Stimulated activated naive B cell treated with anti-CD40 and anti-IgM and Interleukin-4, amounts not matched to agents 10 μg/mL and 1 μg/mL and 100 μg/mL, for 72 hours (primary cell): ENCODE data around the gene GID8.

Experiments used
- ATAC-seq, 2 donors: fragments of 150-1000 bp; cut with Tn5 transposase; replicated peaks; 2 replicates each; pipeline ENCODE4 v1.10.0; 2021; ENCODE audit warnings: moderate library complexity in 1 of 2
- DNase-seq: peaks from one replicate; pipeline ENCODE4 v3.0.0; 2021
- H3K27ac Mint-ChIP-seq: one replicate; pipeline ENCODE4 v1.8.0; 2022; ENCODE audit warnings: mild to moderate bottlenecking, mixed read lengths
- H3K27me3 Mint-ChIP-seq, 2 donors: one replicate each; pipeline ENCODE4 v1.8.0; 2022; ENCODE audit warnings: mixed read lengths in 2 of 2
- H3K36me3 Mint-ChIP-seq, 2 donors: one replicate each; pipeline ENCODE4 v1.8.0; 2022; ENCODE audit warnings: mixed read lengths in 2 of 2, mild to moderate bottlenecking in 1 of 2
- H3K4me1 Mint-ChIP-seq, 2 donors: one replicate each; pipeline ENCODE4 v1.8.0; 2022; ENCODE audit warnings: mixed read lengths in 2 of 2, mild to moderate bottlenecking in 1 of 2
- H3K4me3 Mint-ChIP-seq, 2 donors: one replicate each; pipeline ENCODE4 v1.8.0; 2022; ENCODE audit warnings: mild to moderate bottlenecking in 2 of 2, mixed read lengths in 2 of 2, moderate library complexity in 1 of 2
- H3K9me3 Mint-ChIP-seq, 2 donors: one replicate each; pipeline ENCODE4 v1.8.0; 2022; ENCODE audit warnings: mixed read lengths in 2 of 2, mild to moderate bottlenecking in 1 of 2

Gene GID8

DNA sequence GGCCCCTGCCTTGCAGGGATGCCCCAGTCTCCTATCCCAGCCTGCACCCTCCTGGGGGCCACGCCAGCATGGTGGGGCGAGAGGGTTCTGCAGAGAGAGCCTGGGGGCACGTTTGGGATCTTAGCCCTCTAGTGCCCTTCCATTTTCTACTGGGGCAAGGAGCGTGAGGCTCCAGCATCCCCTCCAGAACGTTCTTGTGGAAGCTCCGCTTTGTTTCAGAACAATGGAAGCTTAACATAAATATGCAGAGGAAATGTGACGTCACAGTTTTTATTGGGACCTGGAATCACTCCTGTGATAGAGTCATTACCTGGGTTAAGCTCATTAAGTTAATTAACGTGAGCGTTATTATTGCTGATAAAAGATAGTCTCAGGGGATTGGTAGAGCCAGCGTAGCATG lies 49.2 kb downstream of the GID8 start:
- Mint-ChIP-seq H3K27me3 (peaks cover 57 to 76% of the 10 kb centered on the region in 2 donors), H3K4me1 (peaks cover 14 to 31% of the 10 kb centered on the region in 2 donors), H3K4me3 (no peak overlapping the region), H3K36me3 (no peaks in the 10 kb centered on the region), H3K27ac (no peak overlapping the region), H3K9me3 (no peaks in the 10 kb centered on the region)
- DNase-seq (no peak), ATAC-seq (no peak)

DNA sequence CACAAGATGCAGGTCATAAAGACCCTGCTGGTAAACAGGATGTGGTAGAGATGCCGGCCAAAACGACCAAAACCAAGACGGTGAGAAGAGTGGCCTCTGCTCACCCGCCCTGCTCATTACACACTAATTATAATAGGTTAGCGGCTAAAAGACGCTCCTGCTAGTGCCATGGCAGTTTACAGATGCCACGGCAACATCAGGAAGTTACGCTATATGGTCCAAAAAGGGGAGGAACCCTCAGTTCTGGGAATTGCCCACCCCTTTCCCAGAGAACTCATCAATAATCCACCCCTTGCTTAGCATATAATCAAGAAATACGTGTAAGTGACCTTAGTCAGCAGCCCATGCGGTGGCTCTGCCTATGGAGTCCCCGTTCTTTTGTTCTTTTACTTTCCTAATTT lies 51.3 kb downstream of the GID8 start:
- Mint-ChIP-seq H3K27ac (no peak overlapping the region), H3K27me3 (peaks cover 45 to 72% of the 10 kb centered on the region in 2 donors)

DNA sequence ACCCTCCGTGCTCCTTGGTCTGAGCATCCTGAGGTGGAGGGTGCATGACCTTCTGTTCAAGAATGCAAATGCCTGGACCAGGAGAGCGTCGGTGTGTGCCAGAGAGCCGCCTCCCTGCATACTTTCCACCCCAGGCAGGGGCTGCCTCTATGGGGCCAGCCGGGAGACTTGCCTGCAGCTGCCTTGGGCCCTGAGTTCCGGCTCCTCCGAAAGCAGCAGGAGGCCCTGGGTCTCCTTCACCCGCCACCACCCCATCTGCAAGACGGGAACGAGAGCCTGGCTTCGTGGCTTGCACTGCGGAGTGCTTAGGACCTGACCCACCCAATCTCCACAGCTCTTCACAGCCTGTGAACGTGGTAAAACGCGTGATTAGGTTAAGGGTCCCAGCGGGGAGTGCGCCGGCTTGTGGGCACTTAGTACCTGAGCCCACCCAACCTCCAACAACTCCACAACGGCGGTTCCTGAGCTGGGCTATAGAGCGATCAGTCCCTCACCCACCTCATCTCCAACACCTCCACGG lies 52.4 kb downstream of the GID8 start:
- Mint-ChIP-seq H3K36me3 (no peaks in the 10 kb centered on the region), H3K4me1 (peaks cover 8 to 25% of the 10 kb centered on the region in 2 donors), H3K4me3 (no peak overlapping the region), H3K27me3 (peaks cover 49 to 72% of the 10 kb centered on the region in 2 donors), H3K9me3 (no peaks in the 10 kb centered on the region), H3K27ac (no peak overlapping the region)
- no peak for ATAC-seq
- no peak for DNase-seq

More for the DNA sequence above, 51.3 kb downstream of the GID8 start:
- ATAC-seq: peak; percentile 39 to 47
- no peaks in the 10 kb centered on the region for H3K9me3 Mint-ChIP-seq
- peaks cover 8 to 25% of the 10 kb centered on the region in 2 donors for H3K4me1 Mint-ChIP-seq
- no peaks in the 10 kb centered on the region for H3K36me3 Mint-ChIP-seq
- no peak for DNase-seq
- H3K4me3 Mint-ChIP-seq: peak overlapping the region; percentile 58 to 77

DNA sequence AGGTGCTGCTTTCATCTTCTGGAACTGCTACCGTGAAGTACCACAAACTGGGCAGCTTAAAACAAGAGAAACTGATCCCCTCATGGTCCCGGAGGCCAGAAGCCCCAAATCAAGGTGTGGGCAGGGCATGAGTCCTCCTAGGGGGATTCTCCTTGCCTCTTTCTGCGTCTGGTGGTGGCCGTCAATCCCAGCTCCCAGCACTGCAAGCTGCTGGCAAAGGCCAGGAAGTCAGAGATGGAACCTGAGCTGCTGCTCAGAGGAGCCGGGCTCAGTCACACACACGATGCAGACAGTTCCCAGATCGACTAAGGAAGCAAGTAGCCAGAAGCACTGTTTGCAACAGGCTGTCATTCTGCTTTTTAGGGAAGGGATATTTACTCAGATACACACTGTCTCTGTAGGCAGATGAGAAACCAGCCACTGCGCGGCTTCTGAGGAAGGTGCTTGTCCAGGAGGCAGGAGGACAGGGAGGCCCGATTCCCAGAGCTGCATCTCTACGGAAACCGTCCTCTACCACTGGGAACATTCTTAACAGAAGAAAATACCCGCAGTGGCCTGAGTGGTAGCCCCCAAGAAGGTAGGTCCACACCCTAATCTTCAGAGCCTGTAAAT lies 53.4 kb downstream of the GID8 start:
- Mint-ChIP-seq H3K27ac (no peak overlapping the region), H3K4me1 (peaks cover 5 to 20% of the 10 kb centered on the region in 2 donors), H3K27me3 (peaks cover 51 to 73% of the 10 kb centered on the region in 2 donors), H3K36me3 (no peaks in the 10 kb centered on the region), H3K4me3 (no peak overlapping the region), H3K9me3 (no peaks in the 10 kb centered on the region)
- DNase-seq (no peak), ATAC-seq (no peak)

DNA sequence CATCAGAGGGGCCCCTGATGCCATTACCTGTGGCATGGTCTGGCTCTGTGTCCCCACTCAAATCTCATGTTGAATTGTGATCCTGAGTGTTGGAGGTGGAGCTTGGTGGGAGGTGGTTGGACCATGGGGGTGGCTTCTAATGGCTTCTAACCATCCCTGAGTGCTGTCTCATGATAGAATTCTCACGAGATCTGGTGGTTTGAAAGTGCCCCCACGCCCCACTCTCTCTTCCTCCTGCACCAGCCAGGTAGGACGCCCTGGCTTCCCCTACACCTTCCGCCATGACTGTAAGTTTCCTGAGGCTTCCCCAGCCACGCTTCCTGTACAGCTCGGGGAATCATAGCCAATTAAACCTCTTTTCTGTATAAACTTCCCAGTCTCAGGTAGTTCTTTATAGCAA lies 53.9 kb downstream of the GID8 start:
- Mint-ChIP-seq H3K9me3 (no peaks in the 10 kb centered on the region), H3K4me1 (peaks cover 5 to 20% of the 10 kb centered on the region in 2 donors), H3K4me3 (no peak overlapping the region), H3K27me3 (peaks cover 53 to 75% of the 10 kb centered on the region in 2 donors), H3K27ac (no peak overlapping the region), H3K36me3 (no peaks in the 10 kb centered on the region)
- peak; percentile 39 to 57 for ATAC-seq
- DNase-seq: no peak

DNA sequence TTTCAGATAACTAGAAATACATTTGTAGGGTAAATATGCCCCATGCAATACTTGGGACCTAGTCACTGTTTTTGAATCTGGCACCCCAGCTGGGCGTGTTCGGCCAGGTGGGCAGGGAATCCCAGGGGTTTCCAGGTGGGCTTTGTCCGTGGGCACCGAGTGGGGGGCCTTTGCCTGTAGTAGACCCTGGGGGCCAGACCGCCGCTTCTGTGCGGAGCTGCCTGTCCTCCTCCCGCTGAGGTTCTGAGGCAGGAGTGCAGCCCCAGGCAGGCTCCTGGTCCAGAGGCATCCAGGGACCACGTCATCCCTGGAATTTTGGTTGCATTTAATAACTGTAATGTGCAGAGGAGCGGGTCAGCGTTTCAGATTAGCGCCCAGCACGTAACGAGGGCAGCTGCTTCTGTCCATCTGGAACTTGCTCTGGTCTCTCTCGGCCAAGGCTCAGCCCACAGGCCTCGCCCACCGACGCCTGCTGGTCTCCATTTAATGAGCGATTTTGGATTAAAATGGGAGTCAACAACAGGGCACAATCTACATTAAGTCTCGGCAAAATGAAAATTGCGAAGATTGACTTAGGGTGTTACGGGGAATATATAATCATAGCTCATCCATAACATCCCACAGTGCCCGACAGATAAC lies 56.0 kb downstream of the GID8 start:
- Mint-ChIP-seq H3K27ac (no peak overlapping the region), H3K9me3 (no peaks in the 10 kb centered on the region), H3K4me1 (peaks cover 5 to 22% of the 10 kb centered on the region in 2 donors), H3K27me3 (peaks cover 63 to 79% of the 10 kb centered on the region in 2 donors), H3K4me3 (no peak overlapping the region), H3K36me3 (no peaks in the 10 kb centered on the region)
- no peak for ATAC-seq
- DNase-seq: no peak

DNA sequence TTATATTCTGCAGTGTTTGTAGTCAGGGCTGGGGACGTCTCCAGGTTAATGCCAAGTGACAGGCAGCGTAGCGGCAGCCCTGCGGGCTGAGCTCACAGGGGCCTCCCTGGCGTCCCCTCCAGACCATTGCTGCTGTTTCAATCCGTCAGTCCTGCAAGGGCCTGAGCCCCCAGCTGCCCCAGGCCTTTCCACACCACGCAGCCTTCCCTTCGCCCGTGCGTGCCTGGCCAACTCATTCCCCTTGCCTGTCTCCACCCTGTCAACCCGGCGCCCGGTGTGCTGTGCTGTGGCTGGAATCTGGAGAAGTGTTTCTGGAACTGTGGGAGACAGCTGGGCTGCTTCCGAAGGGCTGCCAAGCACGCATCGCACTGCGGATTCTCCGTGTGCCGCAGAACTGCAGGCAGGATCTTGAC lies 56.9 kb downstream of the GID8 start:
- Mint-ChIP-seq H3K4me1 (peaks cover 4 to 15% of the 10 kb centered on the region in 2 donors), H3K27ac (no peak overlapping the region), H3K27me3 (peaks cover 68 to 84% of the 10 kb centered on the region in 2 donors), H3K9me3 (no peaks in the 10 kb centered on the region), H3K36me3 (no peaks in the 10 kb centered on the region), H3K4me3 (no peak overlapping the region)
- ATAC-seq: no peak
- no peak for DNase-seq

DNA sequence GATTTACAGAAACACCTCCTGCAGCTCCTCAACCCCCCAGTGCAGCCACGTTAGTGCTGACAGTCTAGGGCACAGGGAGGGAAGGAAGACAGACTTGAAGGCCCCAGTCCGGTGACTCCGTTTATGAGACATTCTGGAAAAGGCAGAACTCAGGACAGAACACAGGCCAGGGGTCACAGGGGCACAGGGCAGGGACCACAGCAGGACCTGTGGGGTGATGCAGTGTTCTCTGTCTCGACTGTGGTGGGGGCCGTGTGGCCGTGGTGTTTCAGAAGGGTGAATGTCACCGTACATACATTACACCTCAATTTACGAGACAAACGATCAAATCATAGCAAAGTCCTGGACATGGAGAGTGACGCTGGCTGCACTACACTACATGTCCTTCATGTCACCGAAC lies 57.5 kb downstream of the GID8 start:
- H3K4me3 Mint-ChIP-seq: no peak overlapping the region
- peaks cover 74 to 86% of the 10 kb centered on the region in 2 donors for H3K27me3 Mint-ChIP-seq
- H3K36me3 Mint-ChIP-seq: no peaks in the 10 kb centered on the region
- H3K9me3 Mint-ChIP-seq: no peaks in the 10 kb centered on the region
- peaks cover 4 to 15% of the 10 kb centered on the region in 2 donors for H3K4me1 Mint-ChIP-seq
- no peak overlapping the region for H3K27ac Mint-ChIP-seq
- ATAC-seq (no peak), DNase-seq (no peak)

DNA sequence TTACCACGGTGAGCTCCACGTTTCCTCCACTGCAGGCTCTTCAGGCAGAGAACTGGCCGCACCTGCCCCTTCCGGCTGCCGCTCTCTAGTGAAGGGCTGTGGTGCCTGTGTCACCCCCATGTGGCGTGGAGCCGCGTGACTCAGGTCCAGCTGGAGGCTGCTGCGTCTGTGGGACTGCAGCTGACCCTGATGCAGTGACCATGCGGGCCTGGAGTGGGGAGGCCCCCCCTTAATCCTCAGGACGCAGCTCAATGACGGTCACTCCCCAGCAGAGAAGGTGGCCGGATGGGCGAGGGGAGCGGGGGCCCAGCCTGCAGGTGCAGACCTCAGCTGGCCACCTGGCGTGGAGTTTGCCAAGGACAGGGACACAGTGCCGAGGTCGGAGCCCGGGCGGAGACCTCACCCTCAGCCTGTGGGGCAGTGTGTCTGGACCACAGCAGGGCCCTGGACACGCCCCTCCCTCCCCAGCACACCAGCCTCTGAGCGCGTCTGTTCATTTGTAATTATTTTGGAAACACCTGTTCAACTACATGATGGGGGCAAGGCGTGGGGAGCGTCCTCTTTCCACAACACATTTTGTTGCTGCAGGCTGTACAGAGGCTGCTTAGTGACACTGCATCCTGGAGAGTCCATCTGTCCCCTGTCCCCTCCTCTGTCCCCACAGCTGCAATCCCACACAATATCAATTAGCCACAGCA lies 58.1 kb downstream of the GID8 start:
- ATAC-seq (no peak), DNase-seq (no peak)
- H3K4me1 Mint-ChIP-seq: peaks cover 4 to 15% of the 10 kb centered on the region in 2 donors
- peaks cover 74 to 86% of the 10 kb centered on the region in 2 donors for H3K27me3 Mint-ChIP-seq
- peak overlapping the region; percentile 44 for H3K27ac Mint-ChIP-seq
- no peaks in the 10 kb centered on the region for H3K9me3 Mint-ChIP-seq
- no peaks in the 10 kb centered on the region for H3K36me3 Mint-ChIP-seq
- H3K4me3 Mint-ChIP-seq: no peak overlapping the region

DNA sequence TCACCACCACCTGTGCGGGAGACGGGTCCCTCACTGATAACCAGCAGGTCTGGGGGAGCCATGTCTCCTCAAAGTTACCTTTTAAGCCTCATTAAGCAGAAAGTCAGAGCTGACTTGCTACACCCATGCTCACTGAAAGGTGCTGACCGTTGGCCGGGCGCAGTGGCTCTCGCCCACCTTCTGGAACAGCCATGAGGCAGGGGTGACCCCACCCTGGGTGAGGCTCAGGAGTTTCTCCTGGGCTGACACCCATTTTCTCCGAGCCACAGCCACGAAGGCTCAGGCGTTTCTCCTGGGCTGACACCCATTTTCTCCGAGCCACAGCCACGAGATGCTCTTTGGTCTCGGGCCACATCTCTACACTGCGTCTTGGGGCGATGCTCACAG lies 58.6 kb downstream of the GID8 start:
- no peaks in the 10 kb centered on the region for H3K9me3 Mint-ChIP-seq
- H3K27me3 Mint-ChIP-seq: peaks cover 73 to 87% of the 10 kb centered on the region in 2 donors
- DNase-seq: no peak

DNA sequence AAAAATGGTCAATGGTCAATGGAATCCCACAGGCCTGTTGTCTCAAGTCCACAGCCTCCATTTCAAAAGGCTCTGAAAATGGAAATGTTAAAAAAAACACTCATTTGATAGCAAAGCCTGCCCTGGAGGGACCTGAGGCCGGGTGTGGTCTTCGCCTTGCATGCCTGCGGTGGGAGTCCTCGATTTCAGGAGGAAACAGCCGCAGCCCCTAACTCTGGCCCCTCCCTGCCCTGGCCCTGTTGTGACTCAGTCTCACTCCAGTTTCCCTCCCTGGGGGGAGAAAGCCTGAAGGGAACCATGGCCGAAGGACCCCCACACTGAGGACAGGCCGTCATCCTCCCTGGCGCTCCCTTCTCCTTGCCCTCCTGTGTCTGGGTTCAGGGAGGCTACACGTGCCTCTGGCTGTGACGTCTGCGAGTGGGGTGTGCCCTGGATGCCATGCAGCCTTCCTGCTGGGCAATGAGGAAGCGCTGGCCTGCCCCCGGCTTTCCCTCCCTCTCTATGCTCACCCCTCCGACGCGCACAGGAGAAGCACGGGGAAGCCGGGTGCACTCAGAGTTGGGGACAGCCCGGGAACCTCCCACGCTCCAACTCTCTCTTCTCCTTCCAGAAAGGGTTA lies 59.6 kb downstream of the GID8 start:
- H3K4me3 Mint-ChIP-seq: no peak overlapping the region
- peaks cover 0 to 5% of the 10 kb centered on the region in 2 donors for H3K4me1 Mint-ChIP-seq
- no peaks in the 10 kb centered on the region for H3K36me3 Mint-ChIP-seq
- H3K9me3 Mint-ChIP-seq: no peaks in the 10 kb centered on the region
- DNase-seq (no peak), ATAC-seq (no peak)
- H3K27me3 Mint-ChIP-seq: peaks cover 73 to 91% of the 10 kb centered on the region in 2 donors
- peak overlapping the region; percentile 52 for H3K27ac Mint-ChIP-seq

More for the DNA sequence above, 58.6 kb downstream of the GID8 start:
- Mint-ChIP-seq H3K36me3 (no peaks in the 10 kb centered on the region), H3K27ac (peak overlapping the region; percentile 44), H3K4me3 (no peak overlapping the region), H3K4me1 (peaks cover 4 to 11% of the 10 kb centered on the region in 2 donors)
- no peak for ATAC-seq
